ENCODE data around the gene KLHDC7B. TPM values are rescaled to one million over a fixed set of nuclear protein-coding genes. Genes with fewer than 3 reads are reported as not detected.

KLHDC7B gene
- total RNA-seq, 1 donor from 2014 or later = 5.2 TPM

DNA sequence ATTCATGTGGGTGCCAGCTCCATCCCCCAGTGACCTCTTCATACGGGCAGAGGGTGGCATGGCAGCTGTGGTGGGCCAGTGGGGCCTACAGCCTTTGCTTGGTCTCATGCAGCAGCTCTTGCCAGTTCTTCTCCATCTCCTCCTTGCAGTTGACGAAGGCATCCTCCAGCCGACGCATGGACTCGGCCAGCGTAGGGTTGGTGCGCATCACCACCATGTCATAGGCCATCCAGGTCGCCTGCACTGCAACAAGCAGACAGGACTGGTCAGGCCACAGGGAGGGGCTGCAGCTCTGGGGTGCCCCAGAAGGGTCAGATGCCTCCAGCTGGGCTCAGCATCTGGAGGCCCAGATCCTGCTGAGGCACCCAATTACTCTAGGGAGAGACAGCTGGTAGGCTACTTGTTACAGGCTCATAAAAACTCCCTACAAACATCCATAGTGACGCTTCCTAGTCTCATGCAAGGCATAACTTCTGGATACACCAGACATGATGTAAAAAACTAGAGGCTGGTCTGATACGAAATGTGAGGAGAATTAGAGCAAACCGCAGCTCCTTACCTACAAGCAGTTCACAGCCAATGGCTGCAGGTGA, 5.6 kb downstream of the KLHDC7B start:
- Mint-ChIP-seq H3K27me3 (no peaks in the 10 kb centered on the region), H3K4me3 (no peak overlapping the region), H3K9me3 (no peaks in the 10 kb centered on the region), H3K4me1 (peaks cover 20% of the 10 kb centered on the region), H3K36me3 (ENCODE audit: low read depth) (no peaks in the 10 kb centered on the region), H3K27ac (no peak overlapping the region)
- intact Hi-C loops (cut with micrococcal nuclease) = no loop called here
- DNase-seq = no peak
- POLR2A ChIA-PET = interaction anchor here (0.6 to 16.7 kb wide), 7 partner anchors 9 to 85 kb away, joined by 3 to 946 read pairs (median 4); partner anchors contain the start of genes CHKB, CPT1B, SCO2 and SYCE3
- ATAC-seq (ENCODE audit: low read depth) = no peak
- CTCF ChIA-PET = interaction anchor here (0.9 to 1.1 kb wide), 2 partner anchors 12 to 25 kb away, joined by 3 read pairs; no protein-coding TSS in a partner anchor
- TF ChIP-seq, protein P1, sequence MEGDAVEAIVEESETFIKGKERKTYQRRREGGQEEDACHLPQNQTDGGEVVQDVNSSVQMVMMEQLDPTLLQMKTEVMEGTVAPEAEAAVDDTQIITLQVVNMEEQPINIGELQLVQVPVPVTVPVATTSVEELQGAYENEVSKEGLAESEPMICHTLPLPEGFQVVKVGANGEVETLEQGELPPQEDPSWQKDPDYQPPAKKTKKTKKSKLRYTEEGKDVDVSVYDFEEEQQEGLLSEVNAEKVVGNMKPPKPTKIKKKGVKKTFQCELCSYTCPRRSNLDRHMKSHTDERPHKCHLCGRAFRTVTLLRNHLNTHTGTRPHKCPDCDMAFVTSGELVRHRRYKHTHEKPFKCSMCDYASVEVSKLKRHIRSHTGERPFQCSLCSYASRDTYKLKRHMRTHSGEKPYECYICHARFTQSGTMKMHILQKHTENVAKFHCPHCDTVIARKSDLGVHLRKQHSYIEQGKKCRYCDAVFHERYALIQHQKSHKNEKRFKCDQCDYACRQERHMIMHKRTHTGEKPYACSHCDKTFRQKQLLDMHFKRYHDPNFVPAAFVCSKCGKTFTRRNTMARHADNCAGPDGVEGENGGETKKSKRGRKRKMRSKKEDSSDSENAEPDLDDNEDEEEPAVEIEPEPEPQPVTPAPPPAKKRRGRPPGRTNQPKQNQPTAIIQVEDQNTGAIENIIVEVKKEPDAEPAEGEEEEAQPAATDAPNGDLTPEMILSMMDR (IDR thresholded peaks at IDR 0.05) = no peak

DNA sequence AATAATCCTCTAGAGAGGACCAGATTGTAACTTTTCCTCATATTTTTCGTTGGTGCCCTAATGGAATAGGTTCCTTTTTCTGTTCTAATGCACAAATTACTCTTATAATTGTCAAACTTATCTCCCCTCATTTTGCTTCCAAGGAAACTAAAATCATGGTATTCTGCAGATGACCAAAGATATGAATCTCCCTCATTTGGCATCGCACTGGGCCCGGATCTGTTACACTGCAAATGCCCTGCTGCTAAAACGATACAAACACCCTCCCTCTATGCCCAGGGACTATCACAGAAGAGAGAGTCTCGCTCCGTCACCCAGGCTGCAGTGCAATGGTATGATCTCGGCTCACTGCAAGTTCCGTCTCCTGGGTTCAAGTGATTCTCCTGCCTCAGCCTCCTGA, 7.6 kb downstream of the KLHDC7B start:
- Mint-ChIP-seq H3K4me1 (peaks cover 15% of the 10 kb centered on the region), H3K27me3 (no peaks in the 10 kb centered on the region), H3K9me3 (no peaks in the 10 kb centered on the region), H3K27ac (no peak overlapping the region), H3K4me3 (no peak overlapping the region), H3K36me3 (ENCODE audit: low read depth) (no peaks in the 10 kb centered on the region)
- CTCF ChIA-PET = interaction anchor here (1.7 kb wide), 1 partner anchor 27 kb away, joined by 4 read pairs; the partner anchor contains the start of gene SCO2
- POLR2A ChIA-PET = interaction anchor here (16.7 kb wide), 1 partner anchor 23 kb away, joined by 946 read pairs; the partner anchor contains the start of genes SCO2 and TYMP
- TF ChIP-seq, protein P1 (IDR thresholded peaks at IDR 0.05) = no peak
- ATAC-seq (ENCODE audit: low read depth) (no peak), DNase-seq (no peak)
- intact Hi-C loops (cut with micrococcal nuclease) = no loop called here

DNA sequence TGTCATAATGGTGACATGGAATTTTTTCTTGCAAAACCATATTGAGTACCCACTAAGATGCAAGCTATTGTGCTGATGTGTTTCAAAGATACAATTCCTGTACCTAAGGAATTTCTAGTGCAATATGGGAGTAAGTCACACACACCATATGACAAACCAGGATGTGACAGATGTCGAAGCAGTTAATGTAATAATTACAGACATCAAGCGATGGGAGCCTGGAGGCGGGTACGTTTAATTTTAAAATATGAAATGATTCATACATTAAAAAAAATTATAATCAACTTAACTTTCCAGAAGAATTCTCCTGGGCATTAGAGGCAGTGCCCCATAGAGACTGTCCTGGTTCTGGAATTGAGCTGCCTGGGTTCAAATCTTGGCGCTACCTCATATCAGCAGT, 11.0 kb downstream of the KLHDC7B start:
- POLR2A ChIA-PET = interaction anchor here (0.7 to 1.7 kb wide), 3 partner anchors 9 to 26 kb away, joined by 3 to 8 read pairs (median 4); no protein-coding TSS in a partner anchor
- Mint-ChIP-seq H3K36me3 (ENCODE audit: low read depth) (no peaks in the 10 kb centered on the region), H3K9me3 (no peaks in the 10 kb centered on the region), H3K4me1 (peaks cover 2% of the 10 kb centered on the region), H3K27ac (no peak overlapping the region), H3K27me3 (no peaks in the 10 kb centered on the region), H3K4me3 (no peak overlapping the region)
- DNase-seq = no peak
- intact Hi-C loops (cut with micrococcal nuclease) = no loop called here
- TF ChIP-seq, protein P1 (IDR thresholded peaks at IDR 0.05) = no peak
- CTCF ChIA-PET = interaction anchor here (1.2 to 1.6 kb wide), 2 partner anchors 31 to 110 kb away, joined by 4 read pairs; partner anchors contain the start of gene SCO2
- no peak for ATAC-seq (ENCODE audit: low read depth)

DNA sequence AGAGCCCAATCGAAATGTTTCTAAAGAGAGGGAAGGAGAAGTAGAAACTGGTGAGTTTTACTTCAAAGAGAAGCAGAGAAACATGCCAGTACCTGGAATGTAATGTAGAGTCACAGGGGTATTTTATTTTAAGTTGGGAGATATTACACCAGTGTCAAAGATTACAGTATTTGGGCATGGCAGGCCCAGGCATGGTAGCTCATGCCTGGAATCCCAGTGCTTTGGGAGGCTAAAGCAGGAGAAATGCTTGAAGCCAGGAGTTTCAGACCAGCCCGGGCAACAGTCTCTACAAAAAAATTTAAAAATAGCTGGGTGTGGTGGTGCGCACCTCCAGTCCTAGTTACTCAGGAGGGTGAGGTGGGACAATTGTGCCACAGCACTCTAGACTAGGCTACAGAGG, 14.3 kb downstream of the KLHDC7B start:
- intact Hi-C loops (cut with micrococcal nuclease) = no loop called here
- peaks cover 1% of the 10 kb centered on the region for H3K27me3 Mint-ChIP-seq
- POLR2A ChIA-PET = interaction anchor here (1.2 to 1.4 kb wide), 3 partner anchors 9 to 30 kb away, joined by 3 to 4 read pairs (median 4); partner anchors contain the start of gene TYMP
- H3K9me3 Mint-ChIP-seq = no peaks in the 10 kb centered on the region
- CTCF ChIA-PET = interaction anchor here (1.7 kb wide), 1 partner anchor 34 kb away, joined by 5 read pairs; the partner anchor contains the start of gene SCO2
- peaks cover 1% of the 10 kb centered on the region for H3K36me3 Mint-ChIP-seq (ENCODE audit: low read depth)
- DNase-seq = no peak
- no peak for ATAC-seq (ENCODE audit: low read depth)
- no peak overlapping the region for H3K27ac Mint-ChIP-seq
- TF ChIP-seq, protein P1 (IDR thresholded peaks at IDR 0.05) = no peak
- peaks cover 15% of the 10 kb centered on the region for H3K4me1 Mint-ChIP-seq
- no peak overlapping the region for H3K4me3 Mint-ChIP-seq
